GM19238 (cell line): ENCODE results near the gene NR2F2.

Source experiments
- DNase-seq: peaks from one replicate; pipeline ENCODE4 v3.0.0; 2011; ENCODE audit warnings: low spot score; ENCODE audit not compliant: insufficient read length

Gene NR2F2

GRCh38 chr15:96330450-96331143, at the start of gene NR2F2:
TSS of gene NR2F2 (plus strand) at chr15:96330700. CDS start at chr15:96332106, 1,406 bp downstream.
- DNase-seq = peak; percentile 65

- no peak for DNase-seq
Measured at GRCh38 chr15:96285305-96285704, 45.2 kb upstream of the NR2F2 start.

DNA sequence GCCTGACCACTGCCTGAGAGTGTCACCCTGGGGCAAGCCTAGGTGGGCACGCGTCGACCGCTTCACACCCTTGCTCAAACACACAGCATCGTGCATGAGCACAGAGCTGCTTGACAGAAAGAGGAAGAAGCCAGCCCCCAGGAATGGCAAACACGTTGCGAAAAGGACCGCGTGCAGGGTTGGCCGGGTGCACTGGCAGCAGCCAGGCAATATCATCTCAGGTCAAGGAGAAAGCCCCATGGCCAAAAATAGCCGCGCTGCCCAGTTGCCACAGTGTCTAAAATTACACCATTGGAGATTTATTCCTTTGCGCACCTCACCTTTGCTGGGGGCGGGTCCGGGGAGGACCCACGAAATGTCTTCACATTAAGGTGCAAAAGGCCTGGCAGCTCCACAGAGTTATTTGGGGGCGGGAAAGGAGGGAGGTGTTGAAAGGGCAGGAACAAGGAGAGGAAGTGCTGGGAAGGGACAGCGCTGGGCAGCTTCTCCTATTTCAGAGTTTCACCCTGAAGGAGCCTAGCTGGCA, 44.7 kb upstream of the NR2F2 start:
- no peak for DNase-seq

- DNase-seq = no peak
Measured at GRCh38 chr15:96290679-96291078, 39.8 kb upstream of the NR2F2 start.

DNA sequence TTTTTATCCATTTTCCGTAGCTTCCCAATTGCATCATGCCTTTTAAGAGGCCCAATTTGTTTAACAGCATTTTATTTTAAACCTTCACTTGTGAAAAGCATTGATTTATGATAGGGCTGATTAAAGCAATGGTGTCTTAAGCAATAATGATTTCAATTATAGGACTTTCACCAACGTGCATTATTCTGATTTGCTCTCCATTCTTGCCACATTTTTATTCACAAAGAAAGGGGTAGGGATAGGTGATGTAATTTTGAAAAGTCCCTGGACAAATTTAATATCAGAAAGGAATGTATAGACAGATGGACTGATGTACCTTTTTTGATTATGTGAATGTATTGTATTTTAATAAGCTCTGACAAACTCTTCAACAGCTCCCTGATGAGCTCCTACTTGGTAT, 37.9 kb upstream of the NR2F2 start:
- DNase-seq = no peak

GRCh38 chr15:96293441-96293840, 37.1 kb upstream of the NR2F2 start:
- DNase-seq = no peak

- DNase-seq = no peak
Measured at GRCh38 chr15:96294766-96295165, 35.7 kb upstream of the NR2F2 start.

DNA sequence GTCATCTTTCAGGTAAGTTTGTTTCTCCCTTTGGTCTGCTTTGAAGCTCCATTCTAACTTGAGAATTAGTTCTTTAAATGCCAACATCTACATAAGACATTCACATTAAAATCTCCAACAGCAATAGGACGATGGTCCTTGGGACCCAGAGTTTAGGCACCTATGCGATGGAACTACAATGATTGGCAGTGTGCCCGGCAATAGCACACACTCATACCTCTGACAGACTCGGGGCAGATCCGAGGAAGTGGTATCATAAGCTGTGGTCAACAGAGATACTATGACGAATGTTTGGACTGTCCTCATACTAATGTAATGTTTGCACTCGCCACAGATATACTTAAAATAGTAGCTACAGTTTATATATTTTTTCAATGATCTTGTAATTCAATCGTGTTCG, 34.2 kb upstream of the NR2F2 start:
- no peak for DNase-seq

DNA sequence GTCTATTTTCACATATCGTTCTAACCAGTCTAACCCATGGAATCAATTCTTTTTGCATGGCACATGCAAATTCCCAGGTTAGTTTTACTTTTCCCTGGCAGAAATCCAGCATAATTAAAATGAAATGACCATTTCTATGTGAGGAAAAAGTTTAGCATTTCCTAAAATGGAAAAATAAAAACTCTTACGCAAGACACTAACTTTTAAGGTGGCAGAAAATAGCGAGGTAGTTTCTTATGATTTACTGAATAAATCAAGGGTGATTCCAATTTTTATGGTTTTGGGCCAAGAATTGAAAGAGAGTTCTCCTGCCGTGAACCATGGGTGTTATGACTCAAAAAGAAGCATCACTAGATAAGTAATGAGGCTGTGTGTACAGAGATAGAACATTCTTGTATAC, 32.7 kb upstream of the NR2F2 start:
- DNase-seq = no peak

- no peak for DNase-seq
Measured at GRCh38 chr15:96298217-96298616, 32.3 kb upstream of the NR2F2 start.

GRCh38 chr15:96300836-96301235, 29.7 kb upstream of the NR2F2 start:
- DNase-seq = no peak

DNA sequence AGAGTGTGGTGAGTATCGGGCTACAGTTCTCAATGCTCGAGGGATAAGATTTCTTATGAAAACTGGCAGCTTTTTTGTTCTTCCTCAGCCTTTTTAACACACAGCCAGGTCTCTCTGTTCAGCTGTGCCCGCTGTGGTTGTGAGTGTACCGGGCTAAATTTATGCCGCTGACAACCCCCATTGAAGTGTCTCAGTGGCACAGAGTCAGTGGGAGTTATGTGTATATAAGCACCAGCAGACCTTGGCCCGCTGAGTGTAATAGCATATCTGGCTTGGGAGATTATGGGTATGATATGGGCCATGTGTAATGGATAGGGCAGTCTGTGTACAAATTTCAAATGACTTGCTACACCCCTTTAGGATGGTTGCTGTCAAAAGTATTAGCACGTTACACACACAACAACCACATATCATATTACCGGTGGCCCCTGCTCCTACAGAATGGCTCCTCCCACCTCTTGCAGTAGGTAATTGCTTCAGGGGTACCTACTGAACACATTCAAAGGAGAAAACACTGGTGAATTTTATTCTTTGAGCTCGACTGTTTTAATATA, 26.9 kb upstream of the NR2F2 start:
- no peak for DNase-seq

DNA sequence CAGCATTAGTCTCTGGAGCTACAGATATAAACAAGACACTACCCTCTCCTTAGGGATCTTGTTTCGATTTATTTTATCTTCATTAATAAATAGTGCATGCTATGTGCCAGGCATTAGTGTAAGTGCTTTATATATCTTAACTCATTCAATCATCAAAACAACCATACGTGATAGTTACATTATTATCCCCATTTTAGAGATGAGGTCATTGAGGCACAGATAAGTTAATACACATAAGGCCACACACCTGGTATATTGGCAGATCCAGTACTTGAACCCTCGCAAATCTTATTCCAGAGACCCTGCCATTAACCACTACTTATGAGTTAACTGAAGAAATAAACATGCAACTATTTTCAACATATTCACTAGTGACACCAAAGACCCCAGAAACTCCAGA, 25.7 kb upstream of the NR2F2 start:
- no peak for DNase-seq

GRCh38 chr15:96306321-96306720, 24.2 kb upstream of the NR2F2 start:
- DNase-seq = no peak

- no peak for DNase-seq
Measured at GRCh38 chr15:96307856-96308394, 22.6 kb upstream of the NR2F2 start.

DNA sequence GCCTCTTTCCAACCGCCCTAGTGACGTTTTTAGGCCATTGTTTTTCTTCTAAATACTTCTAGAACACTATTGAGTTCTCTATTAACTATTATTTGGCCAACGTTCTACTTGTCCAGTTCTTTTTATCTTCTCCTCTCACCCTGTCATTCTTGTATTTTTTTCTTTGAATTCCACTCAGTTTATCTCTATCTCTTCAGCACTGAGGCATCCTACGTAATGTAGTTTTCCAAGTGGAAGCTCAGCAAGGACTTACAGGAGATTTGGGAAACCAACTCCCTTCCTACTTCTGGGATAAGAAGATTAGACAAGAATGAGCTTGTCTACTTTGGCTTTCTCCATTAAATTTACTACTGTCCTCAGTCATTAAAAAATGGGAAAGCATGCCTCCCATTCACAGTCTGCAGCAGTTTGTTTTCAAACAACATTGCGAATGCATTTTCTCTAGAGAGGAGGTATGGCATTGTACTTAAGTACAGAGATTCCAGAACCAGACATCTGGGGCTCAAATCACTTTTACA, 21.3 kb upstream of the NR2F2 start:
- no peak for DNase-seq

DNA sequence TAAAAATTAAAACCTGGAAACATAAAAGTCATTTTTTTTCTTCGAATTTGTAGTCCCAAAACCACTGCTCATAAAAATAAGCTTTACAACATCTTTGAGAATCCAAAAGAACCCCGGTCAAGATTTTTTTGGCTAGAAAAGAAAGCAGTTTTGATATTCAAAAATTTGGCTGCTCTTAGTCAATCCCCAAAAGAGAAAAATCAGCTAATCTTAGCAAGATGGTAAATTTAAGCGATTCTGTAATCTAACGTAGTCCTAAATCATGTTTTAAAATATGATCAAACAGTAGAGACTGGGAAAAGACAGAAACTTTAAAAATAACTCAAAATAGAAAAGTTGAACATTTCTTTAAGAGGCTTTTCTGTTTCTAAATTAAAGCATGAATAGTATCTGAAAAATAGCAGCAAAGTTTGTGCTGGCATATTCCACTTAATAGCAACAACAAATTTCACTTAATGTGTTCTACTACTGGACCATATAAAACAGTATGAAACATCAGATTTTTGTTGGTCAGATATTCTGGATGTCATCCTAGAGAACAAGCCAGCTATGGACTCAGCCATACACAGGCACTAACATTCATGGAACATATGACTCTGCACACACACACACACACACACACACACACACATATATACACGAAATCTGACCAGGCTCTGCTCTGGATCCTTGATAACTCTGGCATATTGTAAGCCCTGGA, 19.1 kb upstream of the NR2F2 start:
- DNase-seq = no peak

- DNase-seq = no peak
Measured at GRCh38 chr15:96311956-96312294, 18.6 kb upstream of the NR2F2 start.

GRCh38 chr15:96312641-96313335, 17.7 kb upstream of the NR2F2 start:
- no peak for DNase-seq

- DNase-seq = no peak
Measured at GRCh38 chr15:96314518-96314917, 16.0 kb upstream of the NR2F2 start.

- no peak for DNase-seq
Measured at GRCh38 chr15:96314963-96315362, 15.5 kb upstream of the NR2F2 start.
